Measurements from ENCODE around the gene AMIGO3. TPM values are rescaled to one million over a fixed set of nuclear protein-coding genes. Genes with fewer than 3 reads are reported as not detected.

AMIGO3 gene
- total and polyA plus RNA-seq, 4 donors: 0.11 to 1.1 TPM; not detected in 2

DNA sequence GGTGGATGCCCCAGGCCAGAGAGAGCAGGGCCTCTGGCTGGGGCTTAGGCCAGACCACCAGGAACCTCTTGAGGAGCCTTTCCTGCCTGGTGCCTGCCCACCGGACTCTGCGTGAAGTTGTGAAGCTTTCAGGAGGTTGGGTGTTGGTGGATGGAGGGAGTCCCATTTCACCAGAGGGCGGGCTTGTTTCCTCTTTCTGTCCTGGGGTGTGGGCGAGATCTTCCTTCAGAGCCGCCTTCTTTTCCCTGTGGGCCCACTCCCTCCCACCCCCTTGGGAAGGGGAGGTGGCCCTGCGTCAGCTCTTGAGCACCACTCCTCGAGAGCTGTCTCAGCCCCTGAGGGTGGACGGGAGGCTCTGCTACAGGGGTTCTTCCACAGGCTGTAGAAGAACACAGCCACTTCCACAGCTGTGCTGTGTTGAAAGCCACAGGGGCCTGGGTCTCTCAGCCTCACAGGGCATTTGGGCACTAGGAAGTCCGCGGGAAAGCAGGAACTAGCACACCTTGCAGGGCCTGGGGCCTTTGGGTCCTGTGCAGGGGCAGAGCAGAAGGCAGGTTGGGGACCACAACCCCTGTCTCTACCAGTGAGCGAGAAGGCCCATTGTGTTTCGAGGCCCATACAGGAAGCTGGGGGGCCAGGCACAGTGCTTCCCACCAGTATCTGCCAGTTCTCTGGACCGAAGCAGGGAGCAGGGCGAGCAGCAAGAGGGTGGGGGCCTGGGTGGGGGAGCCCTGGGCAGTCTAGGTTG, 2.1 kb downstream of the AMIGO3 start:
- Histone ChIP-seq H3K27me3 (ENCODE audit: control insufficient read depth in 4 of 4, insufficient read depth in 4 of 4, low read length in 3 of 4) (no peaks in the 10 kb centered on the region), H3K36me3 (ENCODE audit: control insufficient read depth in 4 of 4, insufficient read depth in 3 of 4, low read depth in 1 of 4, low read length in 3 of 4) (peaks cover 6 to 68% (median 23%) of the 10 kb centered on the region in 4 donors), H3K9me3 (ENCODE audit: control insufficient read depth in 4 of 4, low read length in 3 of 4) (no peaks in the 10 kb centered on the region), H3K27ac (ENCODE audit: low read depth in 1 of 2, low read length in 2 of 2) (no peak overlapping the region), H3K4me3 (ENCODE audit: low read depth in 1 of 3, low read length in 3 of 3) (no peak overlapping the region), H3K9ac (ENCODE audit: low read depth in 1 of 2, low read length in 2 of 2) (no peak overlapping the region), H3K4me1 (ENCODE audit: control insufficient read depth in 4 of 4, insufficient read depth in 4 of 4, low read length in 3 of 4) (peaks cover 4 to 18% (median 9%) of the 10 kb centered on the region in 4 donors)
- TF ChIP-seq, protein P1, sequence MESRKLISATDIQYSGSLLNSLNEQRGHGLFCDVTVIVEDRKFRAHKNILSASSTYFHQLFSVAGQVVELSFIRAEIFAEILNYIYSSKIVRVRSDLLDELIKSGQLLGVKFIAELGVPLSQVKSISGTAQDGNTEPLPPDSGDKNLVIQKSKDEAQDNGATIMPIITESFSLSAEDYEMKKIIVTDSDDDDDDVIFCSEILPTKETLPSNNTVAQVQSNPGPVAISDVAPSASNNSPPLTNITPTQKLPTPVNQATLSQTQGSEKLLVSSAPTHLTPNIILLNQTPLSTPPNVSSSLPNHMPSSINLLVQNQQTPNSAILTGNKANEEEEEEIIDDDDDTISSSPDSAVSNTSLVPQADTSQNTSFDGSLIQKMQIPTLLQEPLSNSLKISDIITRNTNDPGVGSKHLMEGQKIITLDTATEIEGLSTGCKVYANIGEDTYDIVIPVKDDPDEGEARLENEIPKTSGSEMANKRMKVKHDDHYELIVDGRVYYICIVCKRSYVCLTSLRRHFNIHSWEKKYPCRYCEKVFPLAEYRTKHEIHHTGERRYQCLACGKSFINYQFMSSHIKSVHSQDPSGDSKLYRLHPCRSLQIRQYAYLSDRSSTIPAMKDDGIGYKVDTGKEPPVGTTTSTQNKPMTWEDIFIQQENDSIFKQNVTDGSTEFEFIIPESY (IDR thresholded peaks at IDR 0.05): no peak
- TF ChIP-seq FOXA2 (IDR thresholded peaks at IDR 0.05) (no peak), HNF4G (IDR thresholded peaks at IDR 0.05) (no peak), JUND (IDR thresholded peaks at IDR 0.05) (no peak), YY1 (IDR thresholded peaks at IDR 0.05) (no peak), HNF4A (conservative IDR thresholded peaks at IDR 0.05) (no peak), NR2F2 (IDR thresholded peaks at IDR 0.05) (no peak), RXRA (IDR thresholded peaks at IDR 0.05) (no peak), SP1 (IDR thresholded peaks at IDR 0.05) (no peak)
- TF ChIP-seq, protein P2, sequence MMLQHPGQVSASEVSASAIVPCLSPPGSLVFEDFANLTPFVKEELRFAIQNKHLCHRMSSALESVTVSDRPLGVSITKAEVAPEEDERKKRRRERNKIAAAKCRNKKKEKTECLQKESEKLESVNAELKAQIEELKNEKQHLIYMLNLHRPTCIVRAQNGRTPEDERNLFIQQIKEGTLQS (IDR thresholded peaks at IDR 0.05): no peak
- TF ChIP-seq, protein P3, sequence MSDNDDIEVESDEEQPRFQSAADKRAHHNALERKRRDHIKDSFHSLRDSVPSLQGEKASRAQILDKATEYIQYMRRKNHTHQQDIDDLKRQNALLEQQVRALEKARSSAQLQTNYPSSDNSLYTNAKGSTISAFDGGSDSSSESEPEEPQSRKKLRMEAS (IDR thresholded peaks at IDR 0.05): no peak
- TF ChIP-seq, protein P4, sequence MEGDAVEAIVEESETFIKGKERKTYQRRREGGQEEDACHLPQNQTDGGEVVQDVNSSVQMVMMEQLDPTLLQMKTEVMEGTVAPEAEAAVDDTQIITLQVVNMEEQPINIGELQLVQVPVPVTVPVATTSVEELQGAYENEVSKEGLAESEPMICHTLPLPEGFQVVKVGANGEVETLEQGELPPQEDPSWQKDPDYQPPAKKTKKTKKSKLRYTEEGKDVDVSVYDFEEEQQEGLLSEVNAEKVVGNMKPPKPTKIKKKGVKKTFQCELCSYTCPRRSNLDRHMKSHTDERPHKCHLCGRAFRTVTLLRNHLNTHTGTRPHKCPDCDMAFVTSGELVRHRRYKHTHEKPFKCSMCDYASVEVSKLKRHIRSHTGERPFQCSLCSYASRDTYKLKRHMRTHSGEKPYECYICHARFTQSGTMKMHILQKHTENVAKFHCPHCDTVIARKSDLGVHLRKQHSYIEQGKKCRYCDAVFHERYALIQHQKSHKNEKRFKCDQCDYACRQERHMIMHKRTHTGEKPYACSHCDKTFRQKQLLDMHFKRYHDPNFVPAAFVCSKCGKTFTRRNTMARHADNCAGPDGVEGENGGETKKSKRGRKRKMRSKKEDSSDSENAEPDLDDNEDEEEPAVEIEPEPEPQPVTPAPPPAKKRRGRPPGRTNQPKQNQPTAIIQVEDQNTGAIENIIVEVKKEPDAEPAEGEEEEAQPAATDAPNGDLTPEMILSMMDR (IDR thresholded peaks at IDR 0.05; ENCODE audit: low read depth, low read length, missing input control): no peak
- TF ChIP-seq, protein P5, sequence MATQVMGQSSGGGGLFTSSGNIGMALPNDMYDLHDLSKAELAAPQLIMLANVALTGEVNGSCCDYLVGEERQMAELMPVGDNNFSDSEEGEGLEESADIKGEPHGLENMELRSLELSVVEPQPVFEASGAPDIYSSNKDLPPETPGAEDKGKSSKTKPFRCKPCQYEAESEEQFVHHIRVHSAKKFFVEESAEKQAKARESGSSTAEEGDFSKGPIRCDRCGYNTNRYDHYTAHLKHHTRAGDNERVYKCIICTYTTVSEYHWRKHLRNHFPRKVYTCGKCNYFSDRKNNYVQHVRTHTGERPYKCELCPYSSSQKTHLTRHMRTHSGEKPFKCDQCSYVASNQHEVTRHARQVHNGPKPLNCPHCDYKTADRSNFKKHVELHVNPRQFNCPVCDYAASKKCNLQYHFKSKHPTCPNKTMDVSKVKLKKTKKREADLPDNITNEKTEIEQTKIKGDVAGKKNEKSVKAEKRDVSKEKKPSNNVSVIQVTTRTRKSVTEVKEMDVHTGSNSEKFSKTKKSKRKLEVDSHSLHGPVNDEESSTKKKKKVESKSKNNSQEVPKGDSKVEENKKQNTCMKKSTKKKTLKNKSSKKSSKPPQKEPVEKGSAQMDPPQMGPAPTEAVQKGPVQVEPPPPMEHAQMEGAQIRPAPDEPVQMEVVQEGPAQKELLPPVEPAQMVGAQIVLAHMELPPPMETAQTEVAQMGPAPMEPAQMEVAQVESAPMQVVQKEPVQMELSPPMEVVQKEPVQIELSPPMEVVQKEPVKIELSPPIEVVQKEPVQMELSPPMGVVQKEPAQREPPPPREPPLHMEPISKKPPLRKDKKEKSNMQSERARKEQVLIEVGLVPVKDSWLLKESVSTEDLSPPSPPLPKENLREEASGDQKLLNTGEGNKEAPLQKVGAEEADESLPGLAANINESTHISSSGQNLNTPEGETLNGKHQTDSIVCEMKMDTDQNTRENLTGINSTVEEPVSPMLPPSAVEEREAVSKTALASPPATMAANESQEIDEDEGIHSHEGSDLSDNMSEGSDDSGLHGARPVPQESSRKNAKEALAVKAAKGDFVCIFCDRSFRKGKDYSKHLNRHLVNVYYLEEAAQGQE (IDR thresholded peaks at IDR 0.05): no peak
- no peak for DNase-seq (ENCODE audit: low spot score)
- 97% methylated on average over 14 of the region's 14 CpGs for WGBS

DNA sequence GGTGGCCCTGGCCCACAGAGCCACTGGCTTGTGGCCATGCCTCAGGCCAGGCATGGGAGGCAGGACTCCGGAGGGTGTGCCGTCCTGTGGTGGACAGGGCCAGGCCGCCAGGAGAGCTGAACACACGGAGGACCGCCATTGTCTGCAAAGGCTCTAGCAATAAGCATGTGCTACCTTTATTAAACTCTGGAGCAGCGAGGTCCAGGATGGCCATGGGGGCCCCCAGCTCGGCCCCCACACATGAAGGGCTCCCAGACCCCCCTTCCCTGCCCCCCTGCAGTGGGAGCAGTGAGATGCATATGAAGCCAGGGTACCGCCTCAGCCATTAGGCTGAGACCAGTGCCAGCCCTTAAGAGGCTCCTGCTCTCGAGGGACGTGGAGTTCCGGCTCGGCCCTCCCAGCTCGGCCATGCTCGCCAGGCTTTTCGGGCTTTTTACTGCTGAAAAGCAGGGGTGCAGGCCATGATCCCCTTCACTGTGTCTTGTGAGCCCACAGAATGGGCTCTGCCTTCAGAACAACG, 2.7 kb downstream of the AMIGO3 start:
- H3K36me3 ChIP-seq (ENCODE audit: control insufficient read depth in 4 of 4, insufficient read depth in 3 of 4, low read depth in 1 of 4, low read length in 3 of 4): peaks cover 6 to 69% (median 21%) of the 10 kb centered on the region in 4 donors
- H3K9me3 ChIP-seq (ENCODE audit: control insufficient read depth in 4 of 4, low read length in 3 of 4): no peaks in the 10 kb centered on the region
- H3K27ac ChIP-seq (ENCODE audit: low read depth in 1 of 2, low read length in 2 of 2): no peak overlapping the region
- WGBS: 97% methylated on average over 16 of the region's 16 CpGs
- DNase-seq (ENCODE audit: low spot score): no peak
- no peak overlapping the region for H3K4me3 ChIP-seq (ENCODE audit: low read depth in 1 of 3, low read length in 3 of 3)
- H3K9ac ChIP-seq (ENCODE audit: low read depth in 1 of 2, low read length in 2 of 2): no peak overlapping the region
- H3K4me1 ChIP-seq (ENCODE audit: control insufficient read depth in 4 of 4, insufficient read depth in 4 of 4, low read length in 3 of 4): peaks cover 2 to 14% (median 7%) of the 10 kb centered on the region in 4 donors
- no peaks in the 10 kb centered on the region for H3K27me3 ChIP-seq (ENCODE audit: control insufficient read depth in 4 of 4, insufficient read depth in 4 of 4, low read length in 3 of 4)
- TF ChIP-seq, protein P4 (IDR thresholded peaks at IDR 0.05; ENCODE audit: low read depth, low read length, missing input control): no peak
- TF ChIP-seq JUND (IDR thresholded peaks at IDR 0.05) (no peak), YY1 (IDR thresholded peaks at IDR 0.05) (no peak), NR2F2 (IDR thresholded peaks at IDR 0.05) (no peak), TAF1 (conservative IDR thresholded peaks at IDR 0.05) (no peak), RAD21 (IDR thresholded peaks at IDR 0.05) (no peak), HNF4G (IDR thresholded peaks at IDR 0.05) (no peak), FOXA2 (IDR thresholded peaks at IDR 0.05) (no peak), EGR1 (IDR thresholded peaks at IDR 0.05; ENCODE audit: low read depth in 2 of 2) (no peak), SP1 (IDR thresholded peaks at IDR 0.05) (no peak), RXRA (IDR thresholded peaks at IDR 0.05) (no peak), FOXA1 (IDR thresholded peaks at IDR 0.05) (no peak)
- TF ChIP-seq, protein P3 (IDR thresholded peaks at IDR 0.05): no peak
